Endothelial cell of umbilical vein (primary cell): ENCODE results near the gene BTG1. TPM values are rescaled to one million over a fixed set of nuclear protein-coding genes. Genes with fewer than 3 reads are reported as not detected.

ENCODE experiments used
- BruUV-seq: library from RNA; stranded (reverse); fragments of 400-500 nt; replicated peaks from 2 replicates; lab custom pipeline; 2021; lab: Mats Ljungman, UMichigan
- CTCF ChIA-PET: fragments of 300-600, 350-600 bp; sonication (Branson Sonifier 250); formaldehyde crosslinking; loops from one replicate; lab custom pipeline; 2021; ENCODE audit warnings: antibody characterized with exemption, inconsistent platforms; lab: Charles Lee
- POLR2A ChIA-PET: fragments of 300-600, 350-600 bp; sonication (Branson Sonifier 250); formaldehyde crosslinking; loops from one replicate; lab custom pipeline; 2021; ENCODE audit warnings: antibody characterized with exemption, inconsistent platforms; lab: Charles Lee
- DNase-seq: peaks from one replicate; pipeline ENCODE4 v3.0.0-alpha.2; 2011; ENCODE audit warnings: low read depth, low spot score
- FAIRE-seq: peaks from 2 replicates; lab custom pipeline; 2011; peaks lifted over from hg19 to GRCh38; lab: Jason Lieb, UNC
- H2AFZ ChIP-seq: 2 replicates; pipeline ENCODE4 v1.6.0; 2012; ENCODE audit warnings: low read depth, low read length, control low read depth, inconsistent platforms
- H3K27ac ChIP-seq: 2 replicates; pipeline ENCODE4 v1.5.1; 2011; ENCODE audit warnings: low read depth, mild to moderate bottlenecking, control low read depth, low read length, moderate library complexity; ENCODE audit not compliant: insufficient read depth
- H3K27me3 ChIP-seq, 2 experiments: 2 replicates each; pipeline versions ENCODE4 v1.6.0 to v1.6.1; 2011; ENCODE audit warnings: low read length in 2 of 2, mixed read lengths in 1 of 2; ENCODE audit not compliant: control insufficient read depth in 2 of 2, insufficient read depth in 2 of 2
- H3K36me3 ChIP-seq, 2 experiments: 2 replicates in 1 of 2; 3 replicates in 1 of 2; pipeline ENCODE4 v1.5.1; 2011; ENCODE audit warnings: low read length in 2 of 2, mild to moderate bottlenecking in 1 of 2, moderate library complexity in 1 of 2; ENCODE audit not compliant: control insufficient read depth in 2 of 2, insufficient read depth in 2 of 2; ENCODE audit errors: extremely low read depth in 1 of 2
- H3K4me1 ChIP-seq: 3 replicates; pipeline ENCODE4 v1.5.1; 2011; ENCODE audit warnings: mild to moderate bottlenecking, low read length; ENCODE audit not compliant: control insufficient read depth, insufficient read depth; ENCODE audit errors: extremely low read depth
- H3K4me2 ChIP-seq: 2 replicates; pipeline ENCODE4 v1.6.1; 2011; ENCODE audit warnings: low read length, control low read depth, mixed read lengths; ENCODE audit not compliant: insufficient read depth
- H3K4me3 ChIP-seq, 3 experiments: fragments of 200-600 bp in 1 of 3; sonication (generic), shearing (Covaris generic) in 1 of 3; replicated peaks in 1 of 3; 2 replicates each; pipeline ENCODE4 v1.5.1; 2011 to 2016; ENCODE audit warnings: control low read depth in 3 of 3, low read length in 3 of 3, mild to moderate bottlenecking in 2 of 3, inconsistent platforms in 1 of 3, low read depth in 1 of 3, moderate library complexity in 1 of 3; ENCODE audit not compliant: insufficient read depth in 1 of 3
- H3K79me2 ChIP-seq: 2 replicates; pipeline ENCODE4 v1.6.0; 2012; ENCODE audit warnings: low read length, inconsistent platforms; ENCODE audit not compliant: control insufficient read depth, insufficient read depth
- H3K9ac ChIP-seq: replicated peaks from 2 replicates; pipeline ENCODE3; 2011; ENCODE audit warnings: low read length, control low read depth; ENCODE audit not compliant: insufficient read depth; ENCODE audit errors: extremely low read depth
- H3K9me1 ChIP-seq: replicated peaks from 3 replicates; pipeline ENCODE4 v1.6.0; 2011; ENCODE audit warnings: mild to moderate bottlenecking, low read length; ENCODE audit not compliant: control insufficient read depth, insufficient read depth; ENCODE audit errors: extremely low read depth
- H3K9me3 ChIP-seq: replicated peaks from 2 replicates; pipeline ENCODE4 v1.5.1; 2012; ENCODE audit warnings: low read length, inconsistent platforms; ENCODE audit not compliant: control insufficient read depth, insufficient read depth
- H4K20me1 ChIP-seq: replicated peaks from 2 replicates; pipeline ENCODE3; 2011; ENCODE audit warnings: mild to moderate bottlenecking, low read length; ENCODE audit not compliant: control insufficient read depth, insufficient read depth; ENCODE audit errors: extremely low read depth
- CTCF ChIP-seq, 2 donors: IDR thresholded peaks; 1 replicate in 1 of 2; 2 replicates in 1 of 2; pipeline ENCODE4 v1.5.1; 2011; ENCODE audit warnings: low read length in 2 of 2, mild to moderate bottlenecking in 2 of 2, moderate library complexity in 2 of 2, control low read depth in 1 of 2, inconsistent platforms in 1 of 2, low read depth in 1 of 2; ENCODE audit not compliant: insufficient read depth in 1 of 2; ENCODE audit errors: extremely low read depth in 1 of 2
- EZH2 ChIP-seq: IDR thresholded peaks from 2 replicates; pipeline ENCODE4 v1.6.1; 2012; ENCODE audit warnings: borderline replicate concordance, low read depth, mild to moderate bottlenecking, moderate library complexity, low read length, inconsistent platforms; ENCODE audit not compliant: severe bottlenecking
- FOS ChIP-seq: IDR thresholded peaks from 2 replicates; pipeline ENCODE4 v1.6.1; 2011; ENCODE audit warnings: mild to moderate bottlenecking, low read length, moderate library complexity, borderline replicate concordance; ENCODE audit not compliant: insufficient read depth
- GATA2 ChIP-seq: IDR thresholded peaks from 2 replicates; pipeline ENCODE4 v1.7.0; 2011; ENCODE audit warnings: low read depth, mild to moderate bottlenecking, moderate library complexity, mixed read lengths, low read length; ENCODE audit not compliant: insufficient read length, insufficient read depth
- JUN ChIP-seq: IDR thresholded peaks from 2 replicates; pipeline ENCODE4 v1.6.1; 2011; ENCODE audit warnings: borderline replicate concordance, low read depth; ENCODE audit not compliant: insufficient read length, insufficient read depth
- MYC ChIP-seq: IDR thresholded peaks from one replicate; pipeline ENCODE4 v1.6.1; 2011; ENCODE audit warnings: mild to moderate bottlenecking, low read depth, low read length
- POLR2A ChIP-seq: IDR thresholded peaks from 2 replicates; pipeline ENCODE4 v1.6.1; 2012; ENCODE audit warnings: low read depth, mild to moderate bottlenecking, control low read depth, low read length
- POLR2AphosphoS5 ChIP-seq: IDR thresholded peaks from 2 replicates; pipeline ENCODE4 v1.6.1; 2012; ENCODE audit warnings: low read depth, mild to moderate bottlenecking, control low read depth, low read length, moderate library complexity; ENCODE audit not compliant: insufficient read depth
- dilution Hi-C: fragments of 300-500 bp; cut with MboI; formaldehyde crosslinking; loops from one replicate; pipeline ENCODE4 v1.15.0; 2019; ENCODE audit warnings: low sequenced_read_pairs; ENCODE audit not compliant: extremely low pct_ligation_motif_present
- intact Hi-C: fragments of 100-400 bp; cut with micrococcal nuclease; formaldehyde crosslinking; loops from one replicate; pipeline ENCODE4 v1.10.0; 2022
- polyA plus RNA-seq, 4 experiments: library from polyadenylated mRNA; depleted of rRNA in 3 of 4; stranded (reverse) in 3 of 4; unstranded in 1 of 4; fragments of >200 nt; gene quantifications; 2 replicates each; pipeline versions ENCODE4 v1.2.1 to v1.2.3, GENCODE V29; 2011 to 2012; ENCODE audit warnings: missing spikeins in 1 of 4
- total RNA-seq: library from RNA; stranded (reverse); gene quantifications from 2 replicates; pipeline ENCODE4 v1.2.3, GENCODE V29; 2021
- TF ChIP-seq, protein P1 (sequence below): IDR thresholded peaks from 2 replicates; pipeline ENCODE4 v1.6.1; 2011; ENCODE audit not compliant: insufficient read depth, insufficient read length

BTG1 gene
- total and polyA plus RNA-seq, 2 donors (not counting 3 experiments of a cell fraction or from before 2014, with no cell fraction given), result 42.8 to 104 TPM

- BruUV-seq, result no TSS peak
- intact Hi-C loops, result loop anchor here (5.0 kb wide), 1 partner anchor 214 kb away; no protein-coding TSS in a partner anchor
- Histone ChIP-seq H3K9me1 (no peaks in the 10 kb centered on the region), H3K27ac (peak overlapping the region; percentile 46), H3K4me2 (peak overlapping the region; percentile 96), H3K36me3 (peaks cover 0 to 12% of the 10 kb centered on the region in 2 experiments), H2AFZ (no peak overlapping the region), H3K9ac (peak overlapping the region; percentile 89), H3K79me2 (peaks cover 93% of the 10 kb centered on the region), H3K4me3 (peak overlapping the region; percentile 53 to 86 (median 85)), H4K20me1 (peaks cover 6% of the 10 kb centered on the region), H3K9me3 (no peaks in the 10 kb centered on the region), H3K4me1 (peaks cover 55% of the 10 kb centered on the region), H3K27me3 (no peaks in the 10 kb centered on the region)
- FAIRE-seq, result no peak
- ChIA-PET CTCF (interaction anchor here (0.6 to 7.1 kb wide), 5 partner anchors 150 to 759 kb away, joined by 3 to 154 read pairs (median 37); no protein-coding TSS in a partner anchor), POLR2A (interaction anchor here (0.7 to 1.0 kb wide), 6 partner anchors 91 to 759 kb away, joined by 3 to 6 read pairs (median 4); no protein-coding TSS in a partner anchor)
- DNase-seq, result no peak
- peak; percentile 41 for TF ChIP-seq GATA2
- TF ChIP-seq FOS, result no peak
- dilution Hi-C loops, result no loop called here
Measured at GRCh38 chr12:92140896-92141536, 4.6 kb downstream of the BTG1 start.

GRCh38 chr12:92140156-92140555 is 5.5 kb downstream of the BTG1 start:
- Histone ChIP-seq H3K9me1 (no peaks in the 10 kb centered on the region), H3K36me3 (peaks cover 0 to 12% of the 10 kb centered on the region in 2 experiments), H3K9ac (peak overlapping the region; percentile 89), H3K4me1 (peaks cover 56% of the 10 kb centered on the region), H3K4me2 (peak overlapping the region; percentile 96), H3K27me3 (no peaks in the 10 kb centered on the region), H2AFZ (no peak overlapping the region), H4K20me1 (peaks cover 6% of the 10 kb centered on the region), H3K4me3 (peak overlapping the region; percentile 53 to 86 (median 85)), H3K27ac (no peak overlapping the region), H3K79me2 (peaks cover 98% of the 10 kb centered on the region), H3K9me3 (no peaks in the 10 kb centered on the region)
- TF ChIP-seq FOS (no peak), POLR2A (no peak), GATA2 (no peak), JUN (no peak), CTCF (IDR thresholded peaks at IDR 0.05; ENCODE audit: extremely low read depth in 1 of 2, insufficient read depth in 1 of 2, low read depth in 1 of 2, low read length in 2 of 2) (no peak), MYC (no peak), POLR2AphosphoS5 (no peak), EZH2 (no peak)
- TF ChIP-seq, protein P1, sequence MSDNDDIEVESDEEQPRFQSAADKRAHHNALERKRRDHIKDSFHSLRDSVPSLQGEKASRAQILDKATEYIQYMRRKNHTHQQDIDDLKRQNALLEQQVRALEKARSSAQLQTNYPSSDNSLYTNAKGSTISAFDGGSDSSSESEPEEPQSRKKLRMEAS, result no peak
- FAIRE-seq, result no peak
- no peak for DNase-seq
- no TSS peak for BruUV-seq
- intact Hi-C loops (loop anchor here (5.0 kb wide), 1 partner anchor 213 kb away; no protein-coding TSS in a partner anchor), dilution Hi-C loops (no loop called here)
- CTCF ChIA-PET, result no interaction called here
- POLR2A ChIA-PET, result no interaction called here
